ENCODE data around the gene LDB2.

The LDB2 gene

DNA sequence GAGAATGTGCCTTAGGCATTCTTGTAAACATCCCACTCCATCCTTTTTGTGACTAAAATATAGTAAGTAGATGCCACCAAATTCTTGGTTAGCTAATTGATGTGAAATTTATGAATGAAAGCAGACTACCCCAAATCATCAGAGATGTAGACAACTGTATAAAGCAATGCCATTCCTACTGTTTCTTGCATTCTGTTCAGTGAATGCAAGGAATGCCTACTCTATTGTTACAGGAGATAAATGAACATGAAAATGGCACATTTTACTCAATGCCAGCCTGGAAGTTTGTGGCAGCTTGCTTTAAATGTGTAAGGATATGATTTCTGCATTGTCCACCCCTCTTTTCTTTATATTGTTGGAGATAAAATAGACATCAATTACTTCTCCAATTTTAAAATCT is 317.9 kb downstream of the LDB2 start:
- Histone ChIP-seq H3K9me3 (ENCODE audit: insufficient read depth, low read length) (no peaks in the 10 kb centered on the region), H3K27me3 (ENCODE audit: insufficient read depth, insufficient read length) (no peaks in the 10 kb centered on the region), H3K36me3 (ENCODE audit: insufficient read depth, insufficient read length, low read length) (peaks cover 4% of the 10 kb centered on the region), H3K9ac (ENCODE audit: insufficient read length, low read depth) (no peak overlapping the region), H3K4me1 (ENCODE audit: insufficient read depth, insufficient read length) (no peaks in the 10 kb centered on the region), H3K4me3 (ENCODE audit: insufficient read length, low read depth) (no peak overlapping the region)
- TF ChIP-seq YY1 (IDR thresholded peaks at IDR 0.05; ENCODE audit: insufficient read depth, insufficient read length) (no peak), SUZ12 (IDR thresholded peaks at IDR 0.05; ENCODE audit: extremely low read depth, insufficient read depth, insufficient read length) (no peak)
- DNase-seq (ENCODE audit: low read depth, low spot score) = no peak

DNA sequence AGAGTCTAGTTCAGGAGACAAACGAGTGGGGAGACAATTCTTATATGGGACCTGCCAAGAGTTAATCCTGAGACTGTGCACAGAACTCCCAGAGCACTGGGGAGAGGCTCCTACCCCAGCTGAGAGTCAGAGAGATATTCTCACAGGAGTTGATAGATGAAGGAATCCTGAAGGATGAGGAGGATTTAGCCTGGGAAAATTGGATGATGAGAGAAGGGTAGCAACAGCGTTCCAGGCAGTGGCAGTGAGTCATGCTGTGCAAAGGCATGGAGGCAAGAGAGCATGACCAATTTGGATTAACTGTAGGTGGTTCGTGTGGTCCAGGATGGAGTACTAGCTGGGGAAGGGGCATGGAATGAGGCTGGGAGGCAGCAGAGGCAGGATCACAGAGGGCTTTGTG is 318.6 kb downstream of the LDB2 start:
- H3K9ac ChIP-seq (ENCODE audit: insufficient read length, low read depth) = no peak overlapping the region
- H3K4me3 ChIP-seq (ENCODE audit: insufficient read length, low read depth) = no peak overlapping the region
- H3K27me3 ChIP-seq (ENCODE audit: insufficient read depth, insufficient read length) = no peaks in the 10 kb centered on the region
- no peak for TF ChIP-seq YY1 (IDR thresholded peaks at IDR 0.05; ENCODE audit: insufficient read depth, insufficient read length)
- H3K4me1 ChIP-seq (ENCODE audit: insufficient read depth, insufficient read length) = no peaks in the 10 kb centered on the region
- DNase-seq (ENCODE audit: low read depth, low spot score) = no peak
- H3K9me3 ChIP-seq (ENCODE audit: insufficient read depth, low read length) = no peaks in the 10 kb centered on the region
- H3K36me3 ChIP-seq (ENCODE audit: insufficient read depth, insufficient read length, low read length) = peaks cover 4% of the 10 kb centered on the region

DNA sequence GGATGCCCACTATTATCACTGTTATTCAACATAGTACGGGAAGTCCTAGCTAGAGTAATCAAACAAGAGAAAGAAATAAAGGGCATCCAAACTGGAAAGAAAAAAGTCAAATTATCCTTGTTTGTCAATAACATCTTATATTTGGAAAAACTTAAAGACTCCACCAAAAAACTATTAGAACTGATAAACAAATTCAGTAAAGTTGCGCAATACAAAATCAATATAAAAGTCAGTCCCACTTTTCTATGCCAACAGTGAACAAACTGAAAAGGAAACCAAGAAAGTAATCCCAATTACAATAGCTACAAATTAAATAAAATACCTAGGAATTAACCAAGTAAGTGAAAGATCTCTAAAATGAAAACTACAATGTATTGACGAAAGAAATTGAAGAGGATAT is 321.3 kb downstream of the LDB2 start:
- Histone ChIP-seq H3K4me3 (ENCODE audit: insufficient read length, low read depth) (no peak overlapping the region), H3K9me3 (ENCODE audit: insufficient read depth, low read length) (no peaks in the 10 kb centered on the region), H3K9ac (ENCODE audit: insufficient read length, low read depth) (no peak overlapping the region), H3K36me3 (ENCODE audit: insufficient read depth, insufficient read length, low read length) (peaks cover 4% of the 10 kb centered on the region), H3K27me3 (ENCODE audit: insufficient read depth, insufficient read length) (no peaks in the 10 kb centered on the region), H3K4me1 (ENCODE audit: insufficient read depth, insufficient read length) (no peaks in the 10 kb centered on the region)
- DNase-seq (ENCODE audit: low read depth, low spot score) = no peak
- TF ChIP-seq ZNF274 (IDR thresholded peaks at IDR 0.05; ENCODE audit: low read depth, low read length) = no peak
- TF ChIP-seq SUZ12 (IDR thresholded peaks at IDR 0.05; ENCODE audit: extremely low read depth, insufficient read depth, insufficient read length) = no peak
- TF ChIP-seq YY1 (IDR thresholded peaks at IDR 0.05; ENCODE audit: insufficient read depth, insufficient read length) = no peak

- Histone ChIP-seq H3K4me1 (ENCODE audit: insufficient read depth, insufficient read length) (no peaks in the 10 kb centered on the region), H3K9ac (ENCODE audit: insufficient read length, low read depth) (no peak overlapping the region), H3K9me3 (ENCODE audit: insufficient read depth, low read length) (no peaks in the 10 kb centered on the region), H3K4me3 (ENCODE audit: insufficient read length, low read depth) (no peak overlapping the region), H3K36me3 (ENCODE audit: insufficient read depth, insufficient read length, low read length) (peaks cover 3% of the 10 kb centered on the region), H3K27me3 (ENCODE audit: insufficient read depth, insufficient read length) (no peaks in the 10 kb centered on the region)
- no peak for TF ChIP-seq YY1 (IDR thresholded peaks at IDR 0.05; ENCODE audit: insufficient read depth, insufficient read length)
- no peak for TF ChIP-seq SUZ12 (IDR thresholded peaks at IDR 0.05; ENCODE audit: extremely low read depth, insufficient read depth, insufficient read length)
- no peak for TF ChIP-seq ZNF274 (IDR thresholded peaks at IDR 0.05; ENCODE audit: low read depth, low read length)
- no peak for DNase-seq (ENCODE audit: low read depth, low spot score)
These were observed 323.5 kb downstream of the LDB2 start for GRCh38 chr4:16574981-16575380.

DNA sequence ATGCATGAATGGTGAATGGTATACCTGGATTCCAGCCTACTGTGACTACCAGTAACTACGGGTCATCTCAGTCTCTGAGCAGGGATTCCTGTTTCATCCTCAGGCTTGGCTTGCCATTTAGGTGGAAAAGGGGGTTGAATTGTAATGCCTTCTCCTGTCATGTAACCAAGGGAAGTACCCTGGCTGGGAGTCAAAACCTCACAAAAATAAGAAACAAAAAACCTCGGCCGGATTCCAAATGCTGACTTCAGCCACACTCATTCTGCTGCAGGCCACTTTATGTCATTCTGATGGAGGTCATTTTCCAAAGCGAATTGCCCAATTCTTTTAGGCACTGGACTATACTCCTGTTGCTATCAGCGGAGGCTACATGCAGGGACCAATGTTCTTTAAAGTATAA is 324.7 kb downstream of the LDB2 start:
- no peaks in the 10 kb centered on the region for H3K4me1 ChIP-seq (ENCODE audit: insufficient read depth, insufficient read length)
- H3K27me3 ChIP-seq (ENCODE audit: insufficient read depth, insufficient read length) = no peaks in the 10 kb centered on the region
- H3K9ac ChIP-seq (ENCODE audit: insufficient read length, low read depth) = no peak overlapping the region
- no peak for DNase-seq (ENCODE audit: low read depth, low spot score)
- no peaks in the 10 kb centered on the region for H3K9me3 ChIP-seq (ENCODE audit: insufficient read depth, low read length)
- TF ChIP-seq YY1 (IDR thresholded peaks at IDR 0.05; ENCODE audit: insufficient read depth, insufficient read length) (no peak), SUZ12 (IDR thresholded peaks at IDR 0.05; ENCODE audit: extremely low read depth, insufficient read depth, insufficient read length) (no peak), ZNF274 (IDR thresholded peaks at IDR 0.05; ENCODE audit: low read depth, low read length) (no peak)
- no peak overlapping the region for H3K4me3 ChIP-seq (ENCODE audit: insufficient read length, low read depth)
- H3K36me3 ChIP-seq (ENCODE audit: insufficient read depth, insufficient read length, low read length) = no peaks in the 10 kb centered on the region

GRCh38 chr4:16573206-16573605 is 325.2 kb downstream of the LDB2 start:
- no peak overlapping the region for H3K9ac ChIP-seq (ENCODE audit: insufficient read length, low read depth)
- TF ChIP-seq ZNF274 (IDR thresholded peaks at IDR 0.05; ENCODE audit: low read depth, low read length) (no peak), SUZ12 (IDR thresholded peaks at IDR 0.05; ENCODE audit: extremely low read depth, insufficient read depth, insufficient read length) (no peak), YY1 (IDR thresholded peaks at IDR 0.05; ENCODE audit: insufficient read depth, insufficient read length) (no peak)
- H3K36me3 ChIP-seq (ENCODE audit: insufficient read depth, insufficient read length, low read length) = no peaks in the 10 kb centered on the region
- no peaks in the 10 kb centered on the region for H3K9me3 ChIP-seq (ENCODE audit: insufficient read depth, low read length)
- no peaks in the 10 kb centered on the region for H3K27me3 ChIP-seq (ENCODE audit: insufficient read depth, insufficient read length)
- DNase-seq (ENCODE audit: low read depth, low spot score) = no peak
- H3K4me1 ChIP-seq (ENCODE audit: insufficient read depth, insufficient read length) = no peaks in the 10 kb centered on the region
- H3K4me3 ChIP-seq (ENCODE audit: insufficient read length, low read depth) = no peak overlapping the region

GRCh38 chr4:16572631-16573030 is 325.8 kb downstream of the LDB2 start:
- H3K9ac ChIP-seq (ENCODE audit: insufficient read length, low read depth) = no peak overlapping the region
- H3K36me3 ChIP-seq (ENCODE audit: insufficient read depth, insufficient read length, low read length) = no peaks in the 10 kb centered on the region
- no peaks in the 10 kb centered on the region for H3K27me3 ChIP-seq (ENCODE audit: insufficient read depth, insufficient read length)
- no peak overlapping the region for H3K4me3 ChIP-seq (ENCODE audit: insufficient read length, low read depth)
- H3K9me3 ChIP-seq (ENCODE audit: insufficient read depth, low read length) = no peaks in the 10 kb centered on the region
- no peak for DNase-seq (ENCODE audit: low read depth, low spot score)
- H3K4me1 ChIP-seq (ENCODE audit: insufficient read depth, insufficient read length) = no peaks in the 10 kb centered on the region
- TF ChIP-seq YY1 (IDR thresholded peaks at IDR 0.05; ENCODE audit: insufficient read depth, insufficient read length) = no peak
- TF ChIP-seq SUZ12 (IDR thresholded peaks at IDR 0.05; ENCODE audit: extremely low read depth, insufficient read depth, insufficient read length) = no peak
- no peak for TF ChIP-seq ZNF274 (IDR thresholded peaks at IDR 0.05; ENCODE audit: low read depth, low read length)

DNA sequence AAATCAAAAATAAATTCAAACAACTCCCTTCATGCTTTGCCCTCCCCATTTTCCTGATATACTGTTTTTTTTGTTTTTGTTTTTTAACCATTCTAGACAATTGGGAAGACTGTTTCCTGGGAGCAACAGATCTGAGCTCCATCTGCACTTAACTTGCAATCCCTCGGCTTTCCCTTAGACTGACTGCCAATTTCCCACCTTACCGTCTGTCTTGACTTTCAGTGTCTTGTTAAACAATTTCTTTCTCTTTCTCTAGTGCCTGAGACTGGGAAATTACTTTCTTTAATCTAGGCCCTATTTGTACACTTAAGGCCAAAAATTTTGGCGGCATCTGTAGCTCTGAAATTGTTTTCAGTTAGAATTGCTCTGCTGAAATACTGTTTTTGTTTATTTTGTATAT is 326.3 kb downstream of the LDB2 start:
- Histone ChIP-seq H3K27me3 (ENCODE audit: insufficient read depth, insufficient read length) (no peaks in the 10 kb centered on the region), H3K9ac (ENCODE audit: insufficient read length, low read depth) (no peak overlapping the region), H3K36me3 (ENCODE audit: insufficient read depth, insufficient read length, low read length) (no peaks in the 10 kb centered on the region), H3K4me3 (ENCODE audit: insufficient read length, low read depth) (no peak overlapping the region), H3K9me3 (ENCODE audit: insufficient read depth, low read length) (no peaks in the 10 kb centered on the region), H3K4me1 (ENCODE audit: insufficient read depth, insufficient read length) (no peaks in the 10 kb centered on the region)
- no peak for DNase-seq (ENCODE audit: low read depth, low spot score)
- TF ChIP-seq ZNF274 (IDR thresholded peaks at IDR 0.05; ENCODE audit: low read depth, low read length) (no peak), SUZ12 (IDR thresholded peaks at IDR 0.05; ENCODE audit: extremely low read depth, insufficient read depth, insufficient read length) (no peak), YY1 (IDR thresholded peaks at IDR 0.05; ENCODE audit: insufficient read depth, insufficient read length) (no peak)

Data from NT2/D1 (cell line).